ENCODE results near the gene KCNJ6.

KCNJ6 gene

GRCh38 chr21:37631319-37632117, 284.7 kb downstream of the KCNJ6 start:
- DNase-seq = no peak

- DNase-seq = no peak
Measured at GRCh38 chr21:37630872-37631271, 285.4 kb downstream of the KCNJ6 start.

DNA sequence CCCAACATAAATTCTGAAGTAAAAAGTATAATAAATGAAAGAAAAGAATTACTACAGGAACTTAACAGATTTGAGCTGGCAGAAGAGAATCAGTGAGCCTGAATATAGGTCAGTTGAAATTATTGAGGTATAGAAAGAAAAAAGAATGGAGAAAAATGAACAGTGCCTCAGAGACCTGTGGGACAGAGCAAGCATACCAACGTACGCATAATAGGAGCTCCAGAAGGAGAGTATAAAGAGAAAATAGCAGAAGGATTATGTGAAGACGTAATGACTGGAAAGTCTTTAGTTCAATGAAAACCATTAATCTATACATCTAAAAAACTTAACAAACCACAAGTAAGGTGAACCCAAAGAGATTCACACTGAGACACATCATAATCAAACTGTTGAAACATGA, 287.9 kb downstream of the KCNJ6 start:
- no peak for DNase-seq

DNA sequence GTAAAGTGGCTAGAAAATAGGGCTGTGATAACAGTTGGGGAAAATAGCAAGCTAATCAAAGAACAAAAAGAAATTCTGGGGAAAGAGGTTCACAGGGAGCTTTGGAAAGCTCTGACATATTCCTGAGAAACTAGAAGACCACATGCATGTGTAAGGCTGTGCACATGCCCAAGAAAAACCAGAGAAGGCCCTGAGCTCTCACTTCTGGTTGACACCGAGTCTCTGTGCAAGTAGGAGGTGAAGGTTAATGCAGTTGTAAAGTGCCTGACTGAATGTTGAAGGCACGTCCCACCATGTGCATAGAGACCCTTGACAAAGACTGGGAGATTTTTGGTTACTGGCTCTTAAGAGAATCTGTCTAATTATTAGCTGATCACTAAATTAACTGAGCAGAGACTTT, 288.7 kb downstream of the KCNJ6 start:
- DNase-seq = no peak

DNA sequence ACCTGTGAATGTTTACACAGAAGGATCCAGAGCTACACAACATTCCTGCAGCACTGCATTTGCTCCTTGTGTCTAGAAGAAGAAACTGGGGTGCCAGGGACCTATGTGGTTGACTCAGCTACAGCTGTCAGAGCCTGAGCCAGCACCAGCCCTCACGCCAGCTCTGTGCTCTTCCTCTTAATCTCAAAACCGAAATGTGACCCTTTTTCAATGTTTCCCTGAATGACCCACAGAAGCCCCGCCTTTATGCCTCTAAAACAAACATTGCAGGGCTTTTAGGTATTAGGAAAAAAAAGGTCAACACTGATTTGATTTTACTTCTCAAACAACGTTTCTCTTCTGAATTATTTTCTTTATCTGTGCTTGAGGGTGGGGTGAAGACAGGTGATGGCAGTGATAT, 289.2 kb downstream of the KCNJ6 start:
- DNase-seq = no peak

DNA sequence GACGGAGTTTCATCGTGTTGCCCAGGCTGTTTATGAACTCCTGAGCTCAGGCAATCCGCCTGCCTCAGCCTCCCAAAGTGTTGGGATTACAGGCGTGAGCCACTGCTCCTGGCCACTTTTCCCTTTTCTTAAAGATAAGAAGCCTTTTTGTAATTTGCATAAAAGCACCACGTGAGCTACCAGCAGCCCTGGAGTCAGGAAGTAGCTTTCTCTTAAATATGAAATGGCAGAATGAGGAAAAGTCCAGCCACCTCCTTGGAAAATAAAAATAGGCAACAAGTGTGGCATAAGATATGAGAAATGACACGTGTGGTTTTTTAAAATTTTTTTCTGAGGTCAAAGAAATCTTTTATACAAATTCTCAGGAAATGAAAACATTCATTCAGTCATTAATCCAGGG, 289.9 kb downstream of the KCNJ6 start:
- DNase-seq = no peak

- DNase-seq = no peak
Measured at GRCh38 chr21:37623689-37624088, 292.6 kb downstream of the KCNJ6 start.

- no peak for DNase-seq
Measured at GRCh38 chr21:37623183-37623582, 293.1 kb downstream of the KCNJ6 start.

DNA sequence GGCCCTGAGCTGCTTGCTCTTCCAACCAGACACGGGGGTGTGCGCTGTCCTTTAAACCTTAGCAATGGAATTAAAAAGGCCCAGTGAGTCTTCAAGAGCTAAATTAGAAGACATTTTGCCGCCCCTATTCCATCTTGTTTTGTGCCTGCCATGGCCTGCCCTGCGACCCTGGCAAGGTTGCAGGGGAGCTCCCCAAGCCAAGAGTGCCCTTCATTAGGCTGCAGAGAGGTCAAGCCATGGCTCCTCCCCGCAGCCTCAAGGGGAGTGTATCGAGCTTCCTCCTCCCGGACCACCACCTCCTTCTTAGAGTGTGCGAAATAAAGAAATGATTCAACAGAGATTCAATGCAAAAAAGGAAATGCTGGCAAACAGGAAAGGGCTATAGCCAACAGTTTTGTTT, 293.5 kb downstream of the KCNJ6 start:
- no peak for DNase-seq

GRCh38 chr21:37620401-37620800, 295.9 kb downstream of the KCNJ6 start:
- no peak for DNase-seq

DNA sequence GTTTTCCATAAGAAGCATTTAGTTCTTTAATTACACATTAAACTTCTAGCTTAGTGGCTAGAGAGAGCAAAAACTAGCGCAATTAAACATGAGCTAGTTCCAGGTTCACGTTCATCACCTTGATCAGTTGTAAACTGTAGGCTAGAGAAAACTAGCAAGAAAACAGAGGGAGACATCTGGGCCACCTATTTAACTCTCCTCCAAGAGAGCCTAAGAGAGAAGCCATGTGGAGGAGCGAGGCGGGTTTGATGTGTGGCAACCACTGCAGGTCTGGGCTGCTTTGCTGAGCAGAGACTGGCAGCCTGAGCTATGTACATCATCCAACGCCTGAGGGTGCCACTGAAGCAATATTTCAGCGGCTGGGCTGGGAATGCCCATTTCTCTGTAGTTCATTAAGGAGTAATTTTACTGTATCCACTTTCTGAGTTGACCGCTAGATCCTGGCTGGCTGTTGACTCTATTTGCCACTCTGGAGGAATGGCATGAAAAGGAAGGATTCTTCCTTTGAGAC, 296.7 kb downstream of the KCNJ6 start:
- no peak for DNase-seq

DNA sequence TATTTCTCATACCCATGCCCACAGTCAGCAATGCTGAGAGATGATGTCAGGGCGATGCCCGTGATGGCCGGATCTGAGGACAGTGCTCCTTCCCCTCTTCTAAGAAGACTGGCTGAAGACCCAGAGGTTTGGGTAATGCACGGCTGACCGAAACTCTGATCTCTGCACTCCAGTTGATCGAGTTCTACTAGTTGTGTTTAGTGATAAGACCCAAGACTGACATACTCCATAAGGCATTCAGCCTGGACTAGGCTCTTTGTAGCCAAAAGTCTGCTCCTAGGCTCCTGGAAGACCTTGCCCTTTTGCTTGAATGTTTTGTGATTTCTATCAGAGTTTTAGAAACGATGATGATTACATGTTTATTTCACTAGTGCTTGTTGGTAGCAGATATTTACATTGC, 298.2 kb downstream of the KCNJ6 start:
- DNase-seq = no peak

DNA sequence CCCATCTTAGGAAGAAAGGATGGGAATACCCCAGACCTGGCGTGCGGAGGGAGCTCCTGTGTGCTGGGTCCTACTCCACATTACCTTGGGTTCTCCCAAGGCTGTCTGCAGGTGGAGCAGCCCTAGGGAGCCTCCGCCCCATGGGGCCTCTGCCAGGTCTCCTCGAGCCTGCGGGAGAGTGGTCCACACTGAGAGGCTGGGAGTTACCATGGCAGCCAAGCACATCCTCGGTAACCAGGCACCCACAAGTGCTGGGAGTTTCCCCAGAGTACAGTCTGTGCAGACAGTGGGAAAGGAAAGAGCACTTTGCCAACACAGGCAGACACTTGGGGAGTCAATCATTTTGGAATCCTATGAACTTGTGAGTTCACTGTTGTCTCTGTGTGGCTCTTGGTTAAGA, 300.3 kb downstream of the KCNJ6 start:
- DNase-seq = no peak

GRCh38 chr21:37614351-37614875, 301.8 kb downstream of the KCNJ6 start:
- no peak for DNase-seq

GRCh38 chr21:37607081-37607480, 309.2 kb downstream of the KCNJ6 start:
- DNase-seq = no peak

DNA sequence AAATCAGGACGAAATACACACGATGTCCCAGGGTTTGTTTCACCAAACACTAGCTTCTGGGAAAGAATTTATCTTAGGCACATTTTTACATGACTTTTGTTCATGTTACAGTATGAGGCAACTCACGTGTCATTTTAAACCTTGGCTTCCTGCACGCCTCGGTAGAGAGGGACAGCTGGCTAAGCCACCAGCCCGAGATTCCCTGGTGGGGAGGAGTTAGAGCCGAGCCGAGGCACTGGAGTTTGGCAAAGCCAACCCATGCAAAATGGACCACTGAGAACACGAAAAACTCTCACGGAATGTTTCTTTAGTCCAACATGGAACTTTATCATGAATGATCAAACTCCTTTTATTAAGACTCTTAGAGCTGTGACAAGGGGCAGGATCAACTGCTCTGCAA, 309.7 kb downstream of the KCNJ6 start:
- no peak for DNase-seq

GRCh38 chr21:37605006-37605405, 311.3 kb downstream of the KCNJ6 start:
- no peak for DNase-seq

- no peak for DNase-seq
Measured at GRCh38 chr21:37603129-37603528, 313.1 kb downstream of the KCNJ6 start.

- DNase-seq = no peak
Measured at GRCh38 chr21:37601915-37602314, 314.3 kb downstream of the KCNJ6 start.

GRCh38 chr21:37601027-37601426, 315.2 kb downstream of the KCNJ6 start:
- DNase-seq = no peak

- DNase-seq = no peak
Measured at GRCh38 chr21:37595944-37596343, 320.3 kb downstream of the KCNJ6 start.

- DNase-seq = no peak
Measured at GRCh38 chr21:37594472-37594951, 321.7 kb downstream of the KCNJ6 start.

- DNase-seq = no peak
Measured at GRCh38 chr21:37593740-37594471, 322.4 kb downstream of the KCNJ6 start.

DNA sequence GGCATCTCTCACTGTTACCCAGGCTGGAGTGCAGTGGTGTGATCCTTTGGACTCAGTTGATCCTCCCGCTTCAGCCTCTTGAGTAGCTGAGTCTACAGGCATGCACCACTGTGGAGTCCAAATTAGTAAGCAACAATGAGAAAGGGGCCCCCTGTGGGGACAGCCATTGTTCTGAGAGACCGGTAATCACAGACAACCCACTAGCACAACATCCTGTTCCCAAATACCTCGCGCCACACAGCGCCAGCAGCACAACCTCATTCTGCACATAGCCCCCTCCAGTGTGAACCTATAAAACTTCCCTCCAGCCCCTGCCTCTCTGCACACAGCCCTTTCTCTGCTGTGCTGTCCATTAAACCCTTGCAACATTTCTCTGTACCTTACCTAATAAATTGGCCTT, 323.2 kb downstream of the KCNJ6 start:
- DNase-seq = no peak

Data from activated CD8-positive, alpha-beta memory T cell treated with anti-CD3 and anti-CD28 coated beads, Interleukin-2, amount 50 U/mL, for 4 hours (primary cell).